K562 (cell line): ENCODE results near the gene OPHN1. TPM values are rescaled to one million over a fixed set of nuclear protein-coding genes. Genes with fewer than 3 reads are reported as not detected.

ENCODE experiments used
- ARID1B ChIP-seq: fragments of 450-650 bp; IDR thresholded peaks from 2 replicates; pipeline ENCODE4 v1.6.1; 2016; ENCODE audit warnings: antibody characterized with exemption, mild to moderate bottlenecking, inconsistent platforms
- ESRRA ChIP-seq: fragments of 450-650 bp; IDR thresholded peaks from 2 replicates; pipeline ENCODE4 v1.6.1; 2014; ENCODE audit warnings: low read depth, mild to moderate bottlenecking, moderate library complexity, borderline replicate concordance
- MYC ChIP-seq, 2 experiments: fragments of 250-450 bp in 1 of 2; sonication (Bioruptor Pico) in 1 of 2; IDR thresholded peaks; 2 replicates each; pipeline versions ENCODE4 v1.5.1 to v1.6.1; 2012 to 2021; ENCODE audit warnings: low read depth in 2 of 2, borderline replicate concordance in 1 of 2, improper control_type of control experiment in 1 of 2, low read length in 1 of 2, mild to moderate bottlenecking in 1 of 2, moderate library complexity in 1 of 2
- NCOR1 ChIP-seq: fragments of 450-650 bp; IDR thresholded peaks from 2 replicates; pipeline ENCODE4 v1.6.1; 2016; ENCODE audit warnings: mild to moderate bottlenecking, moderate library complexity
- NR2C2 ChIP-seq, 2 experiments: fragments of 200-800 bp in 1 of 2; sonication (Bioruptor generic) in 1 of 2; sonication (generic) in 1 of 2; formaldehyde crosslinking in 1 of 2; IDR thresholded peaks; 2 replicates each; pipeline versions ENCODE4 v1.6.1 to v1.8.0; 2016 to 2022; ENCODE audit warnings: mild to moderate bottlenecking in 1 of 2, missing compliant biosample characterization in 1 of 2, missing genetic modification characterization in 1 of 2, missing genetic modification reagents in 1 of 2
- PHF8 ChIP-seq: fragments of 200-600 bp; sonication (generic); IDR thresholded peaks from 2 replicates; pipeline ENCODE4 v1.6.1; 2012; ENCODE audit warnings: mixed run types, mild to moderate bottlenecking, inconsistent platforms, low read length, moderate library complexity, borderline replicate concordance
- REST ChIP-seq, 2 experiments: fragments of 450-650 bp; formaldehyde crosslinking in 1 of 2; IDR thresholded peaks; 2 replicates each; pipeline versions ENCODE4 v1.4.0 to v1.6.1; 2014 to 2020; ENCODE audit warnings: mild to moderate bottlenecking in 2 of 2, borderline replicate concordance in 1 of 2, low read depth in 1 of 2
- TFAP4 ChIP-seq: sonication (generic); formaldehyde crosslinking; IDR thresholded peaks from 2 replicates; pipeline ENCODE4 v1.8.0; 2022; ENCODE audit warnings: missing genetic modification reagents, mild to moderate bottlenecking, moderate library complexity, borderline replicate concordance
- polyA plus RNA-seq, 8 experiments: library from polyadenylated mRNA; depleted of rRNA in 4 of 8; stranded (reverse) in 5 of 8; unstranded in 3 of 8; fragments of >200 nt; fragmentation: Nextera tagmentation in 2 of 8; fragmentation: Illumina TruSeq in 1 of 8; extraction: Ambion mirVana in 2 of 8; extraction: Trizol in 1 of 8; gene quantifications; 2 replicates each; pipeline versions ENCODE4 v1.2.1 to v1.2.3, GENCODE V29; 2011 to 2014; ENCODE audit warnings: inconsistent platforms in 1 of 8, missing spikeins in 1 of 8
- total RNA-seq, 7 experiments: library from RNA; depleted of rRNA in 6 of 7; stranded (reverse); fragments of >200 nt in 6 of 7; fragmentation: Illumina TruSeq in 2 of 7; extraction: Trizol in 2 of 7; gene quantifications; 2 replicates each; pipeline versions ENCODE4 v1.2.1 to v1.2.3, GENCODE V29; 2011 to 2021; ENCODE audit warnings: low replicate concordance in 1 of 7
- TF ChIP-seq, protein P1 (sequence below): fragments of 450-650 bp; IDR thresholded peaks from 2 replicates; pipeline ENCODE4 v1.6.1; 2018; ENCODE audit not compliant: partially characterized antibody

The OPHN1 gene
- total and polyA plus RNA-seq, 9 of the 15 experiments (the other 6 are each of a cell fraction or from before 2014, with no cell fraction given) = 0.28 to 1.8 (median 1.0) TPM

DNA sequence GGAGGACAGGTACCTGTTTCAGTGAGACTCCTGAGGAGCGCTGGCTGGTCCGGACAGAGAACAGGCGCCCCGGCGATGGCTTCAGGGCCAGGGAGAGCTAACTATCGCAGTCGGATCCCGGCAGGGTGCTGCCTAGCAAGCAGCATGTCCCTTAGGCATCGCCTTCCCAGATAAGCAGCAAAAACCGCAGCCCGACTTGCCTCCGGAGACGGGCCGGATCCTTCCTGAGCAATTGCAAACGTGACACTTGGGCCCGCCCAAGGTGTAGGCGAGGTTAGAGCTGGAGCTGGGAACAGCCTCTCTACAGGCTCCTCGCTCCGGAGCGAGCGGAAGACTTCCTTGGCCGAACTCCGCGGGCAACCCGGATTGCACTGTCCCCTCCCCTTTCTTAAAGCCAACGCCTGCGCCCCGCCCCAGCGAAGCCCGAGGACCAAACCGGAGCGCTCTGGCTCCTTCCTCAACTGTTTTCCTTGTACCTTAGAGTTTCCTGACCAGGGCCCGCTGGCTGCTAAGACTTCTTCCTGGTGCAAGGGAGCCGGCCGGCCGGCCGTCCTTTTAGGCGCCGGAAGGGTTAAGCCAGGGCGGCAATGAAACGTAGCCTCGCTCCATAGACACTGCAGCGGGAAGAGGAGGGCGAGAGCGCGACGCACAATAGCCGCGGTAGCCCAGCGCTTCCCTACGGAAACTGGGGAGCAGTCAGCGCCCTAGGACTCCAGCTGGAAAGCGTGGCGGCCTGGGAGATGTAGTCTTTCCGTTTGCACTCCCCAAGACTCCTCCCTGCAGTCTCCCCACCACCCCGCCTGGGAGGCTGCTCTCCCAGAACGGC, at the start of gene OPHN1 (continued):
- TF ChIP-seq REST (IDR thresholded peaks at IDR 0.05; ENCODE audit: borderline replicate concordance) (peak; percentile 51), REST (CRISPR knock-in tag; IDR thresholded peaks at IDR 0.05; ENCODE audit: low read depth) (no peak), MYC (IDR thresholded peaks at IDR 0.05; ENCODE audit: low read depth, low read length) (0 out of 2 replicates have a peak, but pooled peaks have one; percentile 54), MYC (CRISPR knock-in tag; IDR thresholded peaks at IDR 0.05; ENCODE audit: borderline replicate concordance, low read depth) (no peak), NCOR1 (peak; percentile 44), NR2C2 (CRISPR knock-in tag; IDR thresholded peaks at IDR 0.05) (no peak), NR2C2 (tag; IDR thresholded peaks at IDR 0.05) (peak; percentile 17; the same call in 1 of the 2 replicates), ARID1B (peak; percentile 54), TFAP4 (CRISPR knock-in tag) (peak; percentile 76; the same call in 1 of the 2 replicates), ESRRA (peak; percentile 77; the same call in 1 of the 2 replicates), PHF8 (peak; percentile 23; the same call in 1 of the 2 replicates)
- TF ChIP-seq, protein P1, sequence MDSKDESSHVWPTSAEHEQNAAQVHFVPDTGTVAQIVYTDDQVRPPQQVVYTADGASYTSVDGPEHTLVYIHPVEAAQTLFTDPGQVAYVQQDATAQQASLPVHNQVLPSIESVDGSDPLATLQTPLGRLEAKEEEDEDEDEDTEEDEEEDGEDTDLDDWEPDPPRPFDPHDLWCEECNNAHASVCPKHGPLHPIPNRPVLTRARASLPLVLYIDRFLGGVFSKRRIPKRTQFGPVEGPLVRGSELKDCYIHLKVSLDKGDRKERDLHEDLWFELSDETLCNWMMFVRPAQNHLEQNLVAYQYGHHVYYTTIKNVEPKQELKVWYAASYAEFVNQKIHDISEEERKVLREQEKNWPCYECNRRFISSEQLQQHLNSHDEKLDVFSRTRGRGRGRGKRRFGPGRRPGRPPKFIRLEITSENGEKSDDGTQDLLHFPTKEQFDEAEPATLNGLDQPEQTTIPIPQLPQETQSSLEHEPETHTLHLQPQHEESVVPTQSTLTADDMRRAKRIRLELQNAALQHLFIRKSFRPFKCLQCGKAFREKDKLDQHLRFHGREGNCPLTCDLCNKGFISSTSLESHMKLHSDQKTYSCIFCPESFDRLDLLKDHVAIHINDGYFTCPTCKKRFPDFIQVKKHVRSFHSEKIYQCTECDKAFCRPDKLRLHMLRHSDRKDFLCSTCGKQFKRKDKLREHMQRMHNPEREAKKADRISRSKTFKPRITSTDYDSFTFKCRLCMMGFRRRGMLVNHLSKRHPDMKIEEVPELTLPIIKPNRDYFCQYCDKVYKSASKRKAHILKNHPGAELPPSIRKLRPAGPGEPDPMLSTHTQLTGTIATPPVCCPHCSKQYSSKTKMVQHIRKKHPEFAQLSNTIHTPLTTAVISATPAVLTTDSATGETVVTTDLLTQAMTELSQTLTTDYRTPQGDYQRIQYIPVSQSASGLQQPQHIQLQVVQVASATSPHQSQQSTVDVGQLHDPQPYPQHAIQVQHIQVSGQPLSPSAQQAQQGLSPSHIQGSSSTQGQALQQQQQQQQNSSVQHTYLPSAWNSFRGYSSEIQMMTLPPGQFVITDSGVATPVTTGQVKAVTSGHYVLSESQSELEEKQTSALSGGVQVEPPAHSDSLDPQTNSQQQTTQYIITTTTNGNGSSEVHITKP = peak; percentile 33
